Stimulated activated CD4-positive, alpha-beta T cell treated with anti-CD3 and anti-CD28 coated beads, Interleukin-1b, Interleukin-23, amount 100 ng/mL, for 48 hours (primary cell): ENCODE data around the gene BRI3.

Source experiments
- DNase-seq: peaks from one replicate; pipeline ENCODE4 v3.0.0-alpha.2; 2020

BRI3 gene, protein sequence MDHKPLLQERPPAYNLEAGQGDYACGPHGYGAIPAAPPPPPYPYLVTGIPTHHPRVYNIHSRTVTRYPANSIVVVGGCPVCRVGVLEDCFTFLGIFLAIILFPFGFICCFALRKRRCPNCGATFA

DNA sequence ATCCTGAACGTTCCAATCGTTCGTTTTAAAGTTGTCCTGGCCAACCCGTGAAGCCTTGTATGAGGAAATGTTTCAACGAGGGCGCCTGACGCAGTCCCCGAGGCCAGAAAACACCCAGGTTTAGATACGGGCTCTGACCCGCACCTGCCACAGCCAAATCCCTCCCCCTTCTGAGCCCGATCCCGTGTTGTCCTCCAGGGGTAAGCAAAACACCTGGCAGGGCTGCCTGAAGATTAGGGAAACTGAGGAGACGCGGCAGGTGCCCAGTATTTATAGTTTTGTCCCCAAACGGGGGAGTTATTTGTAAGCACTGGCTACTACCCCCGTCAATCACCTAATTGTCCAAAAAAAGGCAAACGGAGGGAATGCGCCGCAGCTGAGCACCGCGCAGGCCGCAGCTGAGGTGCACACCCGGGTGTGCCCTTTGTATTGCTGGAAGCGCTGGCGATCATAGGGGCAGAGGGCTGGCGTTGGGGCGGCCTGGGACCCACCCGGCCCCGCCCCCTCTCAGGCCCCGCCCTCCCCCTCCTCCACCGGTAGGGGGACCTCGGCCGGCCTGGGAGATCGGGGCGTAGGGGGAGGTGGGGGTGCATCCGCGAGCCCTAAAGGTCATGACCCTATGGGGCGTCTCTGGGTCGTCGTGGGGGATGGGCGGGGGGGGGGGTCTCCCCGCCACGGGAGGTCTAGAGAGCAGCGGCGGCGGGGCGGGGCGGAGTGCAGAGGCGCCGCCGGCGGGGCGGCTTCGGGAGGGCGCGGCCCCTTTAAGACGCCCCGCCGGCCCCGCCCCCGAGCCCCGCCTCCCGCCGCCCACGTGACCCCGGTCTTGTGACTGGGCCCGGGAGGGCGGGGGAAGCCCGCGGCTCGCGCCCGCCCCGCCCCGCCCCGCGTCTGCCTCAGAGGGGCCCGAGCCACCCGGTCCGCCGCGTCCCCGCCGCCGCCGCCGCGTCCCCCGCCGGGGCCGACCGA, at the start of gene BRI3:
Gene BRI3, plus strand, starts transcription at position 896 of the 966 bp plus-strand sequence. CDS start 110 bp downstream, outside the sequence.
- DNase-seq, result peak; percentile 85

DNA sequence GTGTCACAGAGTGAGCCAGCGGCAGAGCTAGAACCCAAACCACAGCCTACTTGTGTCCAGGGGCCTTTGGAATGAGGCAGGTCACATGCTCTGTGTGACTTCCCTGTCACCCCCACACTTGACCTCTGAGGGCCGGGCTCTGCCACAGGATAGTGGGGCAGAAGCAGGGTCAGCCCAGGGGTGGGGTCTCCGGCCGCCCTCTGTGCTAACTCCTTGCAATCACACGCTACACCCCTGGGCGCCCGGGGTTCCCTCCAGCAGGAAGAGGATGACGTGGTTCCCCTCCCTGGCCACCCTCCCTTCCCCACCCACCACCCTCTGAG, 49.3 kb upstream of the BRI3 start:
- no peak for DNase-seq

DNA sequence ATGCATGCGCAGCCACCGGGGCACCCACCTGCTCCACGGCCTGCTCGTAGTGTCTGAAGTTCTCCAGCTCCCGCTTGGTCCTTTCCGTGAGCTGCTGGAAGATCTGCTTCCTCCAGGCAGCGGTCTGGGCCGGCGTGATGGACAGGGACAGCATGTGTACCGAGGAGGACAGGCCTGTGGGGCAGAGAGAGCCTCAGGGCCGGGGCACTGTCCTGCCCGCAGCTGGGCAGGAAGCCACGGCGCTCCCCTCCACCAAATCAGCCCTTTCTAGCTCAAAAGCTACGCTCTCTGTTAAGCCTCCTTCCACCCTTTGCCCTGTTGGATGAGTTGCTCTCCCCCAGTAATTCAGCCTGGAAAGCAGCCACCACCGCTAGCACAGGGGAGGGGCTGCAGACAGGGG, 48.7 kb upstream of the BRI3 start:
- DNase-seq, result no peak

DNA sequence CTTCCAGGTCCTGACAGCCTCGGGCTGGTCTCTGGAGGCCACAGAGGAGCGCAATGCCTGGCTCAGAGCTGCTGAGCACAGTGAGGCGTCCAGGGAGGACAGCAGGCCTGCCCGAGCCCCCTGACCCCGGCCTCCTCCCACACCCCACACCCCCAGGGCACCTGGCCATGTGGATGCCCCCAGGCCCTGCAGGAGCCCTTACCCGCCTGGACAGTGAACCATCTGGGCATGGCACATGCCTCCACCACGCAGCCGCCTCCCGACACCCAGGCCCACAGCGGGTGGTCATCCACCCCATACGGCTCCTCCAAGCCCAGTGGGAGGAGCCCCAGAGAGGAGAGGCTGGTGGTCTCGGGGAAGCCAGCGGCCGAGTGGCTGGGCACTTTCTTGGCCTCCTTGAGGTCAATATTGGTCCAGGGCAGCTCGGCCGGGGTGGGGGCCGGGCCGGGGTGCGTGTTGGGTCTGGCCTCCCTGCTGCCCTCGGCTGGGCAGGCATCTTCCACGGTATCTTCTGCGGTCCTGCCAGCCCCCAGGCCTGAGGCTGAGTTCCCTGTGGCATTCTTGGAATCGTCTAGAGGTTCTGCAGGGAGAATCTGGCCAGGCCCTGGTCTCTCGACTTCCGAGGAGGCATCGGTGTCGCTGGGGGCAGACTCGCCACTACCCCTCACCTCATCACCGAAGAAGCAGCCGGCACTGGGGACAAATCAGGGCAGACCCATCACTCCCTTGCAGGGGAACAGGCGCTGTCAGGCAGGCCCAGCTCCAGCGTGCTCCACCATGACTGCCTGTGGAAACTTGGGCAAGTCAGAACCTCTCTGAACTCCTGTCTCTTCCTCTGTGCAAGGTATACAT, 48.0 kb upstream of the BRI3 start:
- DNase-seq, result no peak

DNA sequence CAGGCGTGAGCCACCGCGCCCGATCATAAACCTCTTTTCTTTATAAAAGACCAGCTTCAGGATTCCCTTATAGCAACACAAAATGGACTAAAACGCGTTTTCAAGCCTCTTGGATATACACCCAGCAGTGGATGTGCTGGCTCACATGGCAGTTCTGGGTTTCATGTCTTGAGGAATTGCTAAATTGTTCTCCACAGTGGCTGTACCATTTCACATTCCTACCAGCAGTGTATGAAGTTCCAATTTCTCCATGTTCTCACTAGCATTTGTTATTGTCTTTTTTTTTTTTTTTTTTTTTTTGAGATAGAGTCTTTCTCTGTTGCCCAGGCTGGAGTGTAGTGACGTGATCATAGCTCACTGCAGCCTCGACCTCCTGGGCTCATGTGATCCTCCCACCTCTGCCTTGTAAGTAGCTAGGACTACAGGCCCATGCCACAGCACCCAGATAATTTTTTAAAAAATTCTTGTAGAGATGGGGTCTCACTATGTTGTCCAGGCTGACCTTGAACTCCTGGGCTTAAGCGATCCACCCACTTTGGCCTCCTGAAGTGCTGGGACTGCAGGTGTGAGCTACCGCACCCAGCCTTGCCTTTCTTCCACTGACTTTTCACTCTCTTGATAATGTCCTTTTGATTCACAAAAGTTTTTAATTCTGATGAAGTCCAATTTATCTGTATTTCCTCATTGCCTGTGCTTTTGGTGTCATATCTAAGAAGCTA, 46.9 kb upstream of the BRI3 start:
- DNase-seq, result no peak

DNA sequence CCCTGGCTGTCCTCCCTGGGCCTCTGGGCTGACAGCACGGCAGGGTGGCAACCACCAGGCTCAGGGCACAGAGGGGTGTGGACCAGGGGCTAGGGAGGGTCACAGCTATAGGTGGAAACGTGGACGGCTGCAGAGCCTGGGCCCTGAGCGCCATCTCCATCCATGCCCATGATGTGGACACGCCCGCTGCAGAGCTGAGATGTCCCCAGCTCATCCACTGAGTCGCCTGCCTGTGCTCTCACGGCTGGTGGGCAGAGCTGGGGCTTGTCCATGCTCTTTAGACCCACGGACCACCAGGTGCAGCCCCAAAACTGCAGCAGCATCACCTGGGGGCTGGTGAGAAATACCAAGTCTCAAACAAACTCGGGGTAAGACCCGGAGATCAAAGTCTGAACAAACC, 45.6 kb upstream of the BRI3 start:
- no peak for DNase-seq

DNA sequence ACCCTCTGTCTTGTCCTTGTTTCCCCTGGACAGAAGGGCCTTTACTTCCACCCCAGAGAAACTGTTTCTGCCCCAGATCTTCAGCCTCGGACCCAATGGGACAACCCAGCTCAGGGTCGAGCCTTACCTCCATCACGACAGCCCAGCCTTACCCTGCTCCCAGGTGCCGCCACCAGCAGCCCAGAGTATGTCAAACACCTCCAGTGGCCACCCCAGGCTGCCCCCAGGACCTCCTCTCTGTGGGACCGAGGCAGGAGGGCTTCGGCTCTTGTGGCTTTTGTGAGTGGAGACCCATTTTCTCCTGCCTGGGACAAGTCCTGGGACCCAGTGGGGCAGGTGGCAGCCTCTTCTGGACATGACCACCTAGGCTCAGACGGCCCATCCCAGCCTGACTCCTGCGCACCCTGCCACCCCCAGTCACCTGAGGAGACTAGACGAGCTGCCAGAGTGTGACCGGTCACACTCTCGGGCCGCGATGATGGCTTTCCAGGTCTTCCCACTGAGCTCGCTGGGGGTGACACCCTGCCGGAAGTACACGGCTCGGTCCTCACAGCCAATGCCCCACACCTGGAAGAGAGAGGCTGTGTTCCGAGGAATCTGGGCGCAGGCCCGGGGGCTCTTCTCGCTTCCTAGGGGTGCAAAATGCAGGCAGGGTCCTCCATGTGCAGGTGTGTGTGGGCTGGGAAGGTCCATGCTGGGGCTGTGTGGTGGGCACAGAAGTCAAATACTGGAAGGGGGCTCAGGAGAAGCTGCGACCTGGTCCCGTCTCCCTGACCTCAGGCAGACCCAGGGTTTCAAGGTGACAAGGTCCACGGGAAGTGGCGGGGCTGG, 44.9 kb upstream of the BRI3 start:
- no peak for DNase-seq

DNA sequence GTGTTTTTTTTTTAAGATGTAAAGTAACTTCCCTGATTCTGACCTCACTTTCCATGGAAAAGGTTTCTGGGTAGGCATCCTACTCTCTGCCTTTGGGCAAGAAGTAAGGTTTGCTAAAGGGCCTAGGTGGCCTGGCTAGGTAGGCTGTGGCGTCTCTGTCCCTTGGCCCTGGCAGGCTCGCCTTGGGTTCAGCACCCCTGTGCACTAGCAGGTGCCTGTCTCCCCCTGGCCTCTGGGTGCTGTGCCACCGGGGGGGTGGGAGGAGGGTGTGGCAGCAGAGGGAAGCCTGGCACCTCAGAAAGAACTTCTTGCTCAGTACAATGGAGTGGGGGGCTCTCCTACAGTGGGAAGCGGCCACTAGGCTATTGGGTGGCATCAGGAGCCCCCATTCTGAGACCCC, 43.4 kb upstream of the BRI3 start:
- DNase-seq, result no peak

DNA sequence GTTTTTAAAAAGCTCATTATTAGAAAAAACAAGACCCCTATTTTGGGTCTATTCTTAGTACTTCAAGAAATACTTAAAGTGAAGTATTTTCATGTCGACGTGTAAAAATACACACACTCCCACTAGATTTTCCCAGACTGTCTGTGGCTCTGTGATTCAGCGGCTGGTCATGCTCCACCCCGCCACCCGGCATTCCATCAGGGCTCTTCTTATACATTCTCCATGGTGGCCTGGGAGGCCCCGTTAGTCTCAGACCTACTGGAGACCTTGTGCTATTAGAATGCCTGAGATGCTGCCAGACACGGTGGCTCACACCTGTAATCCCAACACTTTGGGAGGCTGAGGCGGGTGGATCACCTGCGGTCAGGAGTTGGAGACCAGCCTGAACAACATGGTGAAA, 42.5 kb upstream of the BRI3 start:
- no peak for DNase-seq

DNA sequence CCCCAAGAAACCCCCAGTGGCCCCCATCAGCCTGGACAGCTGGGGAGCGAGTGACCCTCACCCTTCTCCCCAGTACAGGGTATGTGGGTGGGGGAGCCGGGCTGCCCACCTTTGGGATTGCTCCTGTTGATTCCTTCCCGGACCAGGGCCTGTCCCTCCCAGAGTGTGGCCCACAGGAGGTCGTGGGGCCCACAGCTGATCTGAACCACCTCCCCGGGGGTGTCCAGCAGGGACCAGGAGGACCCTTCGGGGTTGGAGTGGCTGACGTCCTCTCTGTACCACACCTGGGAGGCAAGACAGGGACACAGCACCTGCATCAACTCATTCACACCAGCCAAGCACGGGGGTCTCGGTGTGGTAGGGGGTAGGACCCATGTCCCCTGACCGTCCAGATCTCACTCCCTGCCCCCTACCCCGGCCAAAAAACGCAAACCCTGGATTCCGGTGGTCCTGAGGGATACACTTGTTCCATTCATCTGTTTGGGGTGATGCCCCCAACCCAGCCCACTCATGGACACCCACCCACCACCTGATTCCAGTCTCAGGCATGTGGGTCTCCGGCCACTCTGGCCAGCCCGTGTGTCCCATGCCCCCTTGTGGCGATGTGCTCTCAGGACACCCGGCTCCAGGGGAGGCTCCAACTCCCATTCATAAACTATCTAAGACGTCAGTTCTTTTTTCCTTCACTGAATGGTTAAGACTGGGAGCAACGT, 40.4 kb upstream of the BRI3 start:
- peak; percentile 19 for DNase-seq

DNA sequence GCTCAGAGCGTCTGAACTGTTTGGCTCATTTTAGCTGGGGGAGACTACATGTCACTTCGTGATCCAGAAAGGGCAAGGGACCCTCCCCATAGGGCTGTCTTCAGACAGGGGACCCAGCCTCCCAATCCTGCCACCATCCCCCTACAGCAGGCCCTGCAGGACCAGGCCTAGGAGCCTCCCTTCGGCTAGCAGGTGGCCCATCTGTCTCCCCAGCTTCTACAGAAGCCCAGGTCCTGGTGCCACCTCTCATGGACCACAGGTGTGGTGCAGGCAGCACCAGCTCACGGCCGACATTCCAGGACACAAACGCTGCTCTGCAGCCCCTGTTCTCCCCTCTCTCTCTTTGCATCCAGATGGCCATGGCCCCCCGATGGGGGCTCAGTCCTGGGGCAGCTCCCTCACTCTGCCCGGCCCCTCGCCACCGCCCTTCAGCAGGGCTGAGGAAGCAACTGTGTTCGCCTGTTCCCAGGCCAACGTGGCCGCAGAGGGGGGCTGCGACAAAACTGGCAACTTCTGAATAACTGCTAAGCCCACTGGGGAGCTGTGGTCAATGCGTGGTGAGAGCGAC, 39.7 kb upstream of the BRI3 start:
- no peak for DNase-seq

DNA sequence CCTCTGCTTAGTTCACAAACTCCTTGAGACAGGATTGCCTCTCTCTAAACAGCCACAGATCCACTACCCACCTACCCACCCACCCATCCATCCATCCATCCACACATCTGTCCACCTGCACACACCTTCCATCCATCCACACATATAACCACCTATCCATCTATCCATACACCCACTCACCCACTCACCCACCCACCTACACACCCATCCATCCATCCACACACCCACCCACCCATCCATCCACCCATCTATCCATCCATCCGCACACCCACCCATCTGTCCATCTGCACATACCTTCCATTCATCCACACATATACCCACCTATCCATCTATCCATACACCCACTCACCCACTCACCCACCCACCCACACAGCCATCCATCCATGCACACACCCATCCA, 39.1 kb upstream of the BRI3 start:
- no peak for DNase-seq

DNA sequence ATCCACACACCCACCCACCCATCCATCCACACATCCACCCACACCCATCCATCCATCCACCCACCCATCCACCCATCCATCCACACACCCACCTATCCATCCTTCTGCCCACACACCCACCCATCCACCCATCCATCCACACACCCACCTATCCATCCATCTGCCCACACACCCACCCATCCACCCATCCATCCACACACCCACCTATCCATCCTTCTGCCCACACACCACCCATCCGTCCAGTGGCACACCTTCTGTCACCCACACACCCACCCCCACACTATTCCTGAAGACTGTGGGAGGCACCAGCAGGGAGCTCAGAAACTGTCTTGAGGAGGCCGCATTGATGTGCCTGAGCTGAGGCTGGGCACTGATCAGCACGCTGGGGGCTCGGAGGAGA, 38.6 kb upstream of the BRI3 start:
- DNase-seq, result no peak

DNA sequence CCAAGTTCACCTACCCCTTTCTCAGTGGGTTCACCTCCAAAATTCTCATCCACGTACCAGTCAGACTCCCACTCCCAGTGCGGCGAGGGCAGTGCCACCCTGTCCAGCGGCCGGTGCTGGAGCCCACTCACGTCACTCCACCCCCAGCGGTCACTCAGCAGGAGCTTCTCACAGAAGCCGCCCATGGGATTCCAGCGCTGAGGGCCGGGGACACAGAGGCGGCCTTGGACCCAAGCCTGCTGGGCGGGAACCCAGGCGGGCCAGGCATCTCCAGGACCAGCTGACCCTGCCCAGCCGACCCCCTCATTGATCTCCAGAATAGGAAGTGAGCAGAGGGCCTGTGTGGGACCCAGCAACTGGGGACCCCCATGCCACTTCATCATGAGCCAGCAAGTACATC, 36.6 kb upstream of the BRI3 start:
- no peak for DNase-seq

DNA sequence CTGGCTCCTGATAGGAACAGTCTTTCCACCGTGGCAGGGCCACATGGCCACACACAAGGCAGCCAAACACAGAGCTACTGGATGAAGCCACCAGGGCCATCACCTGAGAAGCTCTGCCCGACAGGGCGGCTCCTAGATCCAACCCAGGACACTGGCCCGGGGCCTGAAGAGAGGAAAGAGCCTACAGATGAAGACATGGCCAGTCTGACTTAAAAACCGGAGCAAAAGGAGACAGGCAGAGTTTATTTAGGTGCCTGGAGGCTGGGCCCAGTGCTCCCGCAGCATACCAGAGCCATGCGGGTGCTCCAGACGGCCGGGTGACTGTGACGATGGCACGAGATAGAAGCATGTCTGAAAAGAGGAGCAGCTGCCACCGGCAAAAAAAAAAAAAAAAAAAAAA, 33.3 kb upstream of the BRI3 start:
- no peak for DNase-seq

DNA sequence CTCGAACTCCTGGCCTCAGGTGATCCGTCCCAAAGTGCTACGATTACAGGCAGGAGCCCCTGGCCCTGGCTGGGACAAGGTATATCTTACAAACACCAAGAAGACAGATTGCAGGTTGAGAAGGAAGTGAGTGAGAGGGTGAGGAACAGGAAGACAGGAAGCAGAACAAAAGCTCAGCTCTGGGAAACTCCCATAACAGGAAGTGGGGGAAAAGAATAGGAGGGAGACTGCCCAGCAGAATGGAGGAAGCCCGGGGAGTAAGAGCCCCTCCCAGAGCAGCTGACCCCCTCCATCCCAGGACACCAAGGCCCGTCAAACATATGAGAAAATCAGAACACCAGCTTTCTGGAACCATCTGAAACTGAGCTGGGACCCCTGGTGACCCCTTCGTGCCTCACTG, 32.4 kb upstream of the BRI3 start:
- DNase-seq, result no peak

DNA sequence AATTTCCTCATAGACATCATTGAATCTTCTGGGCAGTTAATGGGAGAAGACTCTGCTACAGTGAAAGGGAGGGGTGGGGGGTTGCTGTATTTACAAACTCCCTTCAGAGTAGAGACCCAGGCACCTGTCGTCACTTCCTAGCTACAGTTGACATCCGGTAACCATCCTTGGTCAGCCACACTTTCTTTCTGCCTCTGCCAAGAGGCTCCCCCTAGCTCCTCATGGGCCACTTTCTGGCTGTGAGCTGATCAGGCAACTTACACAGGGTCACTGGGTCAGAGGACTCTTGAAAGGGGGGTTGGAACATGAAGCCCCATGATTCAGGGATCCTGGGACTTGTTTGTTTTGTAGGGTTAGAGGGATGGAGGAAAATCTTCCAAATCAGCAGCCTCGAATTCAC, 30.7 kb upstream of the BRI3 start:
- peak; percentile 53 for DNase-seq

DNA sequence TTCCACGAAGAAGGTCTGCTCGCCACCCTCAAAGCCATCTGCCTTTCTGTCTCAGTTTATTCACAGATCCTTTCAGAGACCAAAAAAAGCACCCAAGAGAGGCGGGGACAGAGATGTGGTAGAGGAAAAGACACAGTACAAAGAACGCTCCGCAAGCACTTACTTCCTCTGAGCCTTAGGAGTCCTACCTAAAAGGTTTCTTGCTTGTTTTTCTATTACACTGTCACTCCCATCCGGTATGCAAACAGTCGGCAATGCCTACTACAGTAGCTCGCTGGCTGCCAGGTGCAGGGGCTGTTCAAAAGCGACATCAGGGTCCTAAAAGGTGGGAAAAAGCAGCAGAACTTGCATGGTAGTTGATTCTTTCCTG, 30.3 kb upstream of the BRI3 start:
- DNase-seq, result peak; percentile 10

DNA sequence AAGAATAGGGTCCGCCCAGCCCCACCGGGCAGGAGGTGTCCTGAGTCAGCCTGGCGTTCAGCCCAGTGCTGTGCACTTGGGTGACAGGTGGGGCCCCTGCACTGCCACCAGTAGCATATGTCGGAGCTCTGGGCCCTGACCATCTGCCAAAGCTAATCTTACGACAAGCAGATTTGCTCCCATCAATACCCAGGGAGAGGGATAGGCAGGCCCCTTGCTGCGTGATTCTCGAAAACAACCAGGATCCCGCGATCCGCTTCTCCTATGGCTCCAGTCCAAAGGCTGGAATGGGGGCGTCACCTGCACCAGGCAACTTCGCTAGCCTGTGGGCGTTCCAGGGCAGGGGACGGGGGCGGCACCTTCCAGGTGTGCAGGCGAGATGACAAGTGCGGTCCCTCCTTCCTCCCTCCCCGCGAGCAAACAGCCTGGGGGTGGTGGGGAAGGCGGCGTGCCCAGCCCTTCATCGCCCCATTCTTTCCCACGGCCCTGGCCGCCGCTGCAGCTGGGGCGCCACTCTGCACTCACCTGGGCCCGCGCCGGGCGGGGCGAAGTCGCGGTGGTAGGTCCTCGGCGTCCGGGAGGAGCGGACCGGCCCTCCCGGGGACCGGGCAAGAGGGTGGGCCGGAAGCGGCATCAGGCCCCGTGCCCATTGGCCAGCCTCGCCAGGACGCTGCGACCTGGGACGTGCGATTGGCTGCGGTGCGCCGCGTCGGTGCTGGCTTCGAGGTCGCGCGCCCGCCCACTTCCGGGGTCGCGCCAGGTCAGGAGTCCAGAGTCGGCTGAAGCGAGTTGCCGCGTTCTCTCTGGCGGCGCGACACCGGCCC, 29.7 kb upstream of the BRI3 start, which contains the start of gene TECPR1:
Gene TECPR1, minus strand, starts transcription at position 632 of the 824 bp plus-strand sequence. CDS start 6,086 bp downstream, outside the sequence.
- DNase-seq, result peak; percentile 88

DNA sequence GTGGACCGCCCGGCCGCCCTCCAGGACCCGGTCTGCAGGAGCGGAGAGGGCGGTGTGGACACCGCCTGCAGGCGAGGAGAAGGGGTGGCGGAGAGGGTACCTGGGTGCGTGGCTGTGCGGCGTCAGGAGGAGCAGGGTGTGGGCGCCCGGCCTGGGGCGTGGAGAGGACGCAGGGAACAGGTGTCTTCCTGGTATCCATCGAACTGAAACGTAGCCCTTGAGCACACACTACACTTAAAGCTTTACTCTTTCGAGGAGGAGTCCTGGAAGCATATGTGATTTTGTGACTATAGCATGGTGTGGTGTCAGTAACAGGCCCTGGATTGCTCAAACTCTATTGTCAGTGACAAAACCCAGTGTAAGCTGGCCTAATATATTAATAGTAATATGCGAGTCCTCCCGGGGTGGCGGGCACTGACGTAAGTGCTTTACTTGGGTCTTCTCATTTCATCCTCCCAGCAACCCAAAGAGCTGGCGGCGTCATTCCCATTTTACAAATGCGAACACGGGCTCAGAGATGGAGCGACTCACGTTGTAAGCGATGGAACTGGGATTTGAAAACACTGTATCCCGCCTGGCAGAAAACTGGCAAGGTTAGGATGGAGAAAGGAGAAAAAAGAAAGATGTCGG, 28.9 kb upstream of the BRI3 start:
- DNase-seq, result no peak
